ENCODE data around the gene TIMP2.

DNA sequence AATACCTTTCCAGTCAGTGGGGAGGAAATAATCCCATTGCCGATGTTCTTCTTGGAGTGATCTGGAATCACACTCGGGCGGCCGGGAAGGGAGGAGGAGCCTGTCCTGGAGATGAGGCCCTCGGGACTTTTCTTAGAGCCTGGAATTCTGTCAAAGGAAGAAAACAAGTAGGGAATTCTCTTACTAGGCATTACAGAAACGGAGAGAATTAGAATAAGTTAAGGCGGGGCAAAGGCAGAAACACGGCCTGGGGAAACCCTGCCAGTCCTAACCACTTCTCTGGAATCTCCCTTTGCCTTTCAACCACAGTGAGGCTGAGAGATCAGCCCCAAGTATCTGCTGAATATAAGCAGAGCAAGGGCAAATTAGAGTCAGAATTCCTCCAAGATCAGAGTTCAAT lies 112.3 kb downstream of the TIMP2 start:
- TF ChIP-seq CTCF (IDR thresholded peaks at IDR 0.05; ENCODE audit: low read depth, low read length, poor library complexity, severe bottlenecking) (no peak), EZH2phosphoT487 (IDR thresholded peaks at IDR 0.05; ENCODE audit: borderline replicate concordance, low read length) (no peak)

All from DOHH2 (cell line).